GM23248 (cell line): ENCODE data around the gene DCTN4.

Source experiments
- EZH2 ChIP-seq: fragments of 200-600 bp; sonication (generic); IDR thresholded peaks from 2 replicates; pipeline ENCODE4 v1.6.1; 2018; ENCODE audit warnings: antibody characterized with exemption, mild to moderate bottlenecking; ENCODE audit not compliant: insufficient read depth, poor library complexity, severe bottlenecking
- EZH2phosphoT487 ChIP-seq: fragments of 200-600 bp; sonication (generic); IDR thresholded peaks from 2 replicates; pipeline ENCODE4 v1.6.1; 2018; ENCODE audit warnings: antibody characterized with exemption, moderate library complexity, mild to moderate bottlenecking, low read depth; ENCODE audit not compliant: insufficient read depth

DNA sequence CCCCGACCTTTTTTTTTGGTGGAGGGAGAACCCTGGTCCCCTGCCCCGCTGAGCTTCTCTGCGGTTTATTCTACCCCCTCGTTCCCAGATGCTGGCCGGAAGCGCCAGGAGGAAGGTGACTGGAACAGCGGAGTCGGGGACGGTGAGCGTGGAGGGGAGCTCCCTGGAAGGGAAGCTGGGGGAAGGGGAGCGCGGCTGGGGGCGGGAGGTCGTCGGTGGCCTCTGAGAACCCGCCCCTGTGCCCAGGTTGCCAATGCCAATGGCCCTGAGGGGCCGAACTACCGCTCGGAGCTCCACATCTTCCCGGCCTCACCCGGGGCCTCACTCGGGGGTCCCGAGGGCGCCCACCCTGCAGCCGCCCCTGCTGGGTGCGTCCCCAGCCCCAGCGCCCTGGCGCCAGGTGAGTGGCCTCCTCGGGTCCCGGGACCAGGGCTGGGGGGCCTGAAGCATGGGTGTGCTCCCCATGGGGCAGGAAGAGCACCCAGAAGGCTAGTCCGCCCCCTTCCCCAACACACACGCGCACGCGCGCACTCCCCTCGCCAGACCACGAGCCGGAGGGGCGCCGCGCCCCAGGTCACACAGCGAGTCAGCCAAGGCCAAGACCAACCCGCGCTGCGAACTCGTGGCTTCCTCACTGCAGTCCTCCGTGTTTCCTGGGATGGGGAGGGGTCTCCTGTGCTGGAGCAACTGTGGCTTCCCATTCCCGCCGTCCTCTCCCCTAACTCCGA is 87.1 kb downstream of the DCTN4 start:
- TF ChIP-seq EZH2phosphoT487 = no peak
- no peak for TF ChIP-seq EZH2
